HEK293 (cell line): ENCODE results near the gene IL17B.
A peak's percentile ranks its signal among the peaks of the same experiment; 100 is the strongest.

ENCODE experiments used
- CTCF ChIA-PET: fragments of 350-600 bp; formaldehyde crosslinking; extraction: SDS; loops from one replicate; lab custom pipeline; 2021; ENCODE audit warnings: antibody characterized with exemption; lab: Yijun Ruan, JAX
- POLR2A ChIA-PET: fragments of 300-600 bp; formaldehyde crosslinking; extraction: SDS; loops from one replicate; lab custom pipeline; 2020; ENCODE audit warnings: antibody characterized with exemption, inconsistent platforms; lab: Yijun Ruan, JAX
- H3K27ac ChIP-seq: fragments of 200-500 bp; sonication (Bioruptor generic); 2 replicates; pipeline ENCODE4 v1.5.1; 2014; ENCODE audit warnings: low read depth, low read length, control low read depth, inconsistent platforms; ENCODE audit errors: extremely low read depth
- H3K36me3 ChIP-seq, 2 experiments: fragments of 200-500 bp in 1 of 2; sonication (Bioruptor generic) in 1 of 2; 1 replicate in 1 of 2; 2 replicates in 1 of 2; pipeline ENCODE4 v1.5.1; 2014 to 2017; ENCODE audit warnings: inconsistent platforms in 2 of 2, low read length in 2 of 2; ENCODE audit not compliant: control insufficient read depth in 2 of 2, insufficient read depth in 1 of 2
- H3K4me1 ChIP-seq: fragments of 200-500 bp; sonication (Bioruptor generic); 2 replicates; pipeline ENCODE4 v1.5.1; 2014; ENCODE audit warnings: mild to moderate bottlenecking, low read length, inconsistent platforms; ENCODE audit not compliant: control insufficient read depth, insufficient read depth
- H3K4me3 ChIP-seq: 2 replicates; pipeline ENCODE4 v1.5.1; 2011; ENCODE audit warnings: low read depth, mild to moderate bottlenecking, control low read depth, low read length, moderate library complexity
- H3K9me3 ChIP-seq: fragments of 200-500 bp; sonication (Bioruptor generic); 2 replicates; pipeline ENCODE4 v1.5.1; 2014; ENCODE audit warnings: low read depth, low read length, inconsistent platforms; ENCODE audit not compliant: control insufficient read depth, insufficient read depth
- GLIS2 ChIP-seq: fragments of 450-650 bp; formaldehyde crosslinking; IDR thresholded peaks from 2 replicates; pipeline ENCODE4 v1.5.1; 2016; ENCODE audit warnings: missing biosample characterization, missing genetic modification characterization
- MYNN ChIP-seq: fragments of 450-650 bp; formaldehyde crosslinking; IDR thresholded peaks from 2 replicates; pipeline ENCODE4 v1.5.1; 2016; ENCODE audit warnings: missing biosample characterization, missing genetic modification characterization, borderline replicate concordance
- SP7 ChIP-seq: fragments of 450-650 bp; formaldehyde crosslinking; IDR thresholded peaks from 2 replicates; pipeline ENCODE4 v1.5.1; 2016; ENCODE audit warnings: missing biosample characterization, missing genetic modification characterization
- YY2 ChIP-seq: fragments of 450-650 bp; formaldehyde crosslinking; IDR thresholded peaks from 2 replicates; pipeline ENCODE4 v1.5.1; 2016; ENCODE audit warnings: missing biosample characterization, missing genetic modification characterization
- ZBTB17 ChIP-seq: fragments of 450-650 bp; formaldehyde crosslinking; IDR thresholded peaks from 2 replicates; pipeline ENCODE4 v1.5.1; 2016; ENCODE audit warnings: missing biosample characterization, missing genetic modification characterization
- ZFP3 ChIP-seq: fragments of 450-650 bp; formaldehyde crosslinking; IDR thresholded peaks from 2 replicates; pipeline ENCODE4 v1.5.1; 2016; ENCODE audit warnings: low read depth, missing biosample characterization, missing genetic modification characterization
- ZNF266 ChIP-seq: fragments of 450-650 bp; formaldehyde crosslinking; IDR thresholded peaks from 2 replicates; pipeline ENCODE4 v1.5.1; 2016; ENCODE audit warnings: missing biosample characterization, missing genetic modification characterization, low read depth
- ZNF335 ChIP-seq: fragments of 450-650 bp; formaldehyde crosslinking; conservative IDR thresholded peaks from 2 replicates; pipeline ENCODE4 v1.5.1; 2016; ENCODE audit warnings: missing biosample characterization, missing genetic modification characterization
- ZNF37A ChIP-seq: fragments of 450-650 bp; IDR thresholded peaks from 2 replicates; pipeline ENCODE4 v1.5.1; 2018; ENCODE audit warnings: missing biosample characterization, missing genetic modification characterization
- ZNF416 ChIP-seq: fragments of 450-650 bp; formaldehyde crosslinking; IDR thresholded peaks from 2 replicates; pipeline ENCODE4 v1.5.1; 2016; ENCODE audit warnings: missing biosample characterization, missing genetic modification characterization
- ZNF423 ChIP-seq: fragments of 450-650 bp; formaldehyde crosslinking; IDR thresholded peaks from 2 replicates; pipeline ENCODE4 v1.5.1; 2016; ENCODE audit warnings: missing biosample characterization, missing genetic modification characterization
- ZNF561 ChIP-seq: fragments of 450-650 bp; IDR thresholded peaks from 2 replicates; pipeline ENCODE4 v1.5.1; 2018; ENCODE audit warnings: missing biosample characterization, missing genetic modification characterization, borderline replicate concordance
- ZNF571 ChIP-seq: fragments of 450-650 bp; formaldehyde crosslinking; IDR thresholded peaks from 2 replicates; pipeline ENCODE4 v1.5.0; 2017; ENCODE audit warnings: missing biosample characterization, missing genetic modification characterization
- ZNF629 ChIP-seq: fragments of 450-650 bp; formaldehyde crosslinking; IDR thresholded peaks from 2 replicates; pipeline ENCODE4 v1.5.1; 2017; ENCODE audit warnings: missing biosample characterization, missing genetic modification characterization
- ZNF660 ChIP-seq: fragments of 450-650 bp; IDR thresholded peaks from 2 replicates; pipeline ENCODE4 v1.5.1; 2018; ENCODE audit warnings: missing biosample characterization, mild to moderate bottlenecking, missing genetic modification characterization
- ZNF747 ChIP-seq: fragments of 450-650 bp; formaldehyde crosslinking; IDR thresholded peaks from 2 replicates; pipeline ENCODE4 v1.5.1; 2016; ENCODE audit warnings: missing biosample characterization, missing genetic modification characterization
- ZSCAN30 ChIP-seq: fragments of 450-650 bp; IDR thresholded peaks from 2 replicates; pipeline ENCODE4 v1.5.1; 2018; ENCODE audit warnings: missing biosample characterization, mild to moderate bottlenecking, missing genetic modification characterization, moderate library complexity
- TF ChIP-seq, protein P1 (sequence below): sonication (generic); formaldehyde crosslinking; IDR thresholded peaks from 2 replicates; pipeline ENCODE4 v1.8.1; 2022; ENCODE audit warnings: mild to moderate bottlenecking, moderate library complexity, missing genetic modification reagents
- TF ChIP-seq, protein P2 (sequence below): fragments of 450-650 bp; formaldehyde crosslinking; IDR thresholded peaks from 2 replicates; pipeline ENCODE4 v1.5.1; 2017; ENCODE audit warnings: missing biosample characterization, missing genetic modification characterization
- TF ChIP-seq, protein P3 (sequence below): fragments of 450-650 bp; formaldehyde crosslinking; IDR thresholded peaks from 2 replicates; pipeline ENCODE4 v1.5.1; 2016; ENCODE audit warnings: missing biosample characterization, missing genetic modification characterization
- TF ChIP-seq, protein P4 (sequence below): fragments of 450-650 bp; formaldehyde crosslinking; IDR thresholded peaks from 2 replicates; pipeline ENCODE4 v1.5.1; 2016; ENCODE audit warnings: missing biosample characterization, missing genetic modification characterization
- TF ChIP-seq, protein P5 (sequence below): fragments of 450-650 bp; formaldehyde crosslinking; IDR thresholded peaks from 2 replicates; pipeline ENCODE4 v1.5.1; 2016; ENCODE audit warnings: missing biosample characterization, missing genetic modification characterization

Gene IL17B

DNA sequence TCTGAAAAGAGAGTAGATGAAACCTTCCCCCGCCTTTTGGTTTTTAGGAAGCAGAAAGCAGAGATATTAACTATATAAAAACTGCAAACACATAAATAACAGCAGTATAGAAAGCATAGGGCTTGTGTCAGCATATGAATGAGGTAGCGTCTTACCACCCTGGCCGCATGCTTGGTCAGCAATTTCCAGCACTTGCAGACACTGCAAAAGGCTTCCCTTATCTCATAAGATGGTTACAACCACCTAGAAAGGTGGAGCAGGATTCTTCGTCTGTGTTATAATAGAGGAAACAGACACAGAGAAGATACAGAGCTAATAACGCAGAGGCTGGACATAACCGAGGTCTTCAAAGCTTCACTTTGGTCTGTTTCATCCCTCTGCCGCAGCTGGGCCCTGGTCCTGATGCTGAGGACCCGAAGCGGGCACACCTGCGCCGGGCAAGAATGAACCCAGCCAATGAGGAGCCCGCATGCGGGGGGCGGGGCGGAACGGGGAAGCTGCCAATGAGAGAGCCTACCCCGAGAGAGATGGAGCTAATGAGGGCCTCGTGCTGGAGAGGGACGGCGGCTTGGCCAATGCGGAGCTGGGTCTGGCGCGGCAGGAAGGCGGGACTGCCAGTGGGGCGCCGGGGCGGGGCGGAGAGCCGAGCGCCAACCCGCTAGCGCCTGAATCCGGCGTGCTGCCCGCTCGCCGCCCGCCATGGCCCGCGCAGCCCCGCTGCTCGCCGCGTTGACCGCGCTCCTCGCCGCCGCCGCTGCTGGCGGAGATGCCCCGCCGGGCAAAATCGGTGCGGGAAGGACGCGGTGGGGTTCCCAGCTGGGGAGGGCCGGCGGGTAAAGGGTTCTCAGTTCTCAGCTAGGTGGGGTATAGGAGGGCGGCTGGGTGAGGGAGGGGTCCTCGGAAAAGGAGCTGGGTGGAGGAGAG, 21.5 kb downstream of the IL17B start, which contains the start of gene PCYOX1L:
Gene PCYOX1L, plus strand, starts transcription at position 677 of the 924 bp plus-strand sequence. Its CDS starts 23 bp downstream, at position 700.
- Histone ChIP-seq H3K4me1 (no peaks in the 10 kb centered on the region), H3K27ac (peak within 1 kb of the TSS; percentile 61; the same call in 1 of the 2 replicates), H3K4me3 (peak within 1 kb of the TSS; percentile 78), H3K36me3 (peaks cover 12 to 34% of the 10 kb centered on the region in 2 experiments), H3K9me3 (no peaks in the 10 kb centered on the region)
- ChIA-PET CTCF (interaction anchor here (0.6 to 1.8 kb wide), 11 partner anchors 9 to 216 kb away, joined by 3 to 21 read pairs (median 5); partner anchors contain the start of genes ABLIM3, AFAP1L1 and GRPEL2), POLR2A (interaction anchor here (0.6 to 5.6 kb wide), 11 partner anchors 8 to 194 kb away, joined by 3 to 77 read pairs (median 6); partner anchors contain the start of genes CSNK1A1 and GRPEL2)
- 0 out of 2 replicates have a peak, but pooled peaks have one; percentile 12 for TF ChIP-seq ZNF629 (tag by site-specific recombination)
- peak; percentile 41 for TF ChIP-seq ZNF660 (tag by site-specific recombination)
- TF ChIP-seq, protein P1, sequence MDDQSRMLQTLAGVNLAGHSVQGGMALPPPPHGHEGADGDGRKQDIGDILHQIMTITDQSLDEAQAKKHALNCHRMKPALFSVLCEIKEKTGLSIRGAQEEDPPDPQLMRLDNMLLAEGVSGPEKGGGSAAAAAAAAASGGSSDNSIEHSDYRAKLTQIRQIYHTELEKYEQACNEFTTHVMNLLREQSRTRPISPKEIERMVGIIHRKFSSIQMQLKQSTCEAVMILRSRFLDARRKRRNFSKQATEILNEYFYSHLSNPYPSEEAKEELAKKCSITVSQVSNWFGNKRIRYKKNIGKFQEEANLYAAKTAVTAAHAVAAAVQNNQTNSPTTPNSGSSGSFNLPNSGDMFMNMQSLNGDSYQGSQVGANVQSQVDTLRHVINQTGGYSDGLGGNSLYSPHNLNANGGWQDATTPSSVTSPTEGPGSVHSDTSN (CRISPR knock-in tag) = peak; percentile 87
- TF ChIP-seq ZNF423 (tag by site-specific recombination) = no peak
- TF ChIP-seq ZBTB17 (tag by site-specific recombination) = peak; percentile 71
- 0 out of 2 replicates have a peak, but pooled peaks have one; percentile 22 for TF ChIP-seq YY2 (tag by site-specific recombination)
- TF ChIP-seq MYNN = no peak
- TF ChIP-seq, protein P2, sequence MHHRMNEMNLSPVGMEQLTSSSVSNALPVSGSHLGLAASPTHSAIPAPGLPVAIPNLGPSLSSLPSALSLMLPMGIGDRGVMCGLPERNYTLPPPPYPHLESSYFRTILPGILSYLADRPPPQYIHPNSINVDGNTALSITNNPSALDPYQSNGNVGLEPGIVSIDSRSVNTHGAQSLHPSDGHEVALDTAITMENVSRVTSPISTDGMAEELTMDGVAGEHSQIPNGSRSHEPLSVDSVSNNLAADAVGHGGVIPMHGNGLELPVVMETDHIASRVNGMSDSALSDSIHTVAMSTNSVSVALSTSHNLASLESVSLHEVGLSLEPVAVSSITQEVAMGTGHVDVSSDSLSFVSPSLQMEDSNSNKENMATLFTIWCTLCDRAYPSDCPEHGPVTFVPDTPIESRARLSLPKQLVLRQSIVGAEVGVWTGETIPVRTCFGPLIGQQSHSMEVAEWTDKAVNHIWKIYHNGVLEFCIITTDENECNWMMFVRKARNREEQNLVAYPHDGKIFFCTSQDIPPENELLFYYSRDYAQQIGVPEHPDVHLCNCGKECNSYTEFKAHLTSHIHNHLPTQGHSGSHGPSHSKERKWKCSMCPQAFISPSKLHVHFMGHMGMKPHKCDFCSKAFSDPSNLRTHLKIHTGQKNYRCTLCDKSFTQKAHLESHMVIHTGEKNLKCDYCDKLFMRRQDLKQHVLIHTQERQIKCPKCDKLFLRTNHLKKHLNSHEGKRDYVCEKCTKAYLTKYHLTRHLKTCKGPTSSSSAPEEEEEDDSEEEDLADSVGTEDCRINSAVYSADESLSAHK (tag by site-specific recombination) = 0 out of 2 replicates have a peak, but pooled peaks have one; percentile 23
- no peak for TF ChIP-seq ZNF747 (tag by site-specific recombination)
- peak; percentile 78 for TF ChIP-seq ZSCAN30 (tag by site-specific recombination)
- TF ChIP-seq ZNF335 (tag by site-specific recombination) = peak; percentile 94
- TF ChIP-seq, protein P3, sequence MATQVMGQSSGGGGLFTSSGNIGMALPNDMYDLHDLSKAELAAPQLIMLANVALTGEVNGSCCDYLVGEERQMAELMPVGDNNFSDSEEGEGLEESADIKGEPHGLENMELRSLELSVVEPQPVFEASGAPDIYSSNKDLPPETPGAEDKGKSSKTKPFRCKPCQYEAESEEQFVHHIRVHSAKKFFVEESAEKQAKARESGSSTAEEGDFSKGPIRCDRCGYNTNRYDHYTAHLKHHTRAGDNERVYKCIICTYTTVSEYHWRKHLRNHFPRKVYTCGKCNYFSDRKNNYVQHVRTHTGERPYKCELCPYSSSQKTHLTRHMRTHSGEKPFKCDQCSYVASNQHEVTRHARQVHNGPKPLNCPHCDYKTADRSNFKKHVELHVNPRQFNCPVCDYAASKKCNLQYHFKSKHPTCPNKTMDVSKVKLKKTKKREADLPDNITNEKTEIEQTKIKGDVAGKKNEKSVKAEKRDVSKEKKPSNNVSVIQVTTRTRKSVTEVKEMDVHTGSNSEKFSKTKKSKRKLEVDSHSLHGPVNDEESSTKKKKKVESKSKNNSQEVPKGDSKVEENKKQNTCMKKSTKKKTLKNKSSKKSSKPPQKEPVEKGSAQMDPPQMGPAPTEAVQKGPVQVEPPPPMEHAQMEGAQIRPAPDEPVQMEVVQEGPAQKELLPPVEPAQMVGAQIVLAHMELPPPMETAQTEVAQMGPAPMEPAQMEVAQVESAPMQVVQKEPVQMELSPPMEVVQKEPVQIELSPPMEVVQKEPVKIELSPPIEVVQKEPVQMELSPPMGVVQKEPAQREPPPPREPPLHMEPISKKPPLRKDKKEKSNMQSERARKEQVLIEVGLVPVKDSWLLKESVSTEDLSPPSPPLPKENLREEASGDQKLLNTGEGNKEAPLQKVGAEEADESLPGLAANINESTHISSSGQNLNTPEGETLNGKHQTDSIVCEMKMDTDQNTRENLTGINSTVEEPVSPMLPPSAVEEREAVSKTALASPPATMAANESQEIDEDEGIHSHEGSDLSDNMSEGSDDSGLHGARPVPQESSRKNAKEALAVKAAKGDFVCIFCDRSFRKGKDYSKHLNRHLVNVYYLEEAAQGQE = 0 out of 2 replicates have a peak, but pooled peaks have one; percentile 32
- TF ChIP-seq ZNF266 (tag by site-specific recombination) = no peak
- TF ChIP-seq, protein P4, sequence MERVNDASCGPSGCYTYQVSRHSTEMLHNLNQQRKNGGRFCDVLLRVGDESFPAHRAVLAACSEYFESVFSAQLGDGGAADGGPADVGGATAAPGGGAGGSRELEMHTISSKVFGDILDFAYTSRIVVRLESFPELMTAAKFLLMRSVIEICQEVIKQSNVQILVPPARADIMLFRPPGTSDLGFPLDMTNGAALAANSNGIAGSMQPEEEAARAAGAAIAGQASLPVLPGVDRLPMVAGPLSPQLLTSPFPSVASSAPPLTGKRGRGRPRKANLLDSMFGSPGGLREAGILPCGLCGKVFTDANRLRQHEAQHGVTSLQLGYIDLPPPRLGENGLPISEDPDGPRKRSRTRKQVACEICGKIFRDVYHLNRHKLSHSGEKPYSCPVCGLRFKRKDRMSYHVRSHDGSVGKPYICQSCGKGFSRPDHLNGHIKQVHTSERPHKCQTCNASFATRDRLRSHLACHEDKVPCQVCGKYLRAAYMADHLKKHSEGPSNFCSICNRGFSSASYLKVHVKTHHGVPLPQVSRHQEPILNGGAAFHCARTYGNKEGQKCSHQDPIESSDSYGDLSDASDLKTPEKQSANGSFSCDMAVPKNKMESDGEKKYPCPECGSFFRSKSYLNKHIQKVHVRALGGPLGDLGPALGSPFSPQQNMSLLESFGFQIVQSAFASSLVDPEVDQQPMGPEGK = peak; percentile 66; the same call in 1 of the 2 replicates
- TF ChIP-seq SP7 (tag by site-specific recombination) = 0 out of 2 replicates have a peak, but pooled peaks have one; percentile 9
- TF ChIP-seq ZNF37A (tag by site-specific recombination) = no peak
- no peak for TF ChIP-seq ZNF571 (tag by site-specific recombination)
- no peak for TF ChIP-seq ZNF416 (tag by site-specific recombination)
- TF ChIP-seq ZNF561 (tag by site-specific recombination) = peak; percentile 71; the same call in 1 of the 2 replicates
- peak; percentile 80 for TF ChIP-seq GLIS2 (tag by site-specific recombination)
- TF ChIP-seq, protein P5, sequence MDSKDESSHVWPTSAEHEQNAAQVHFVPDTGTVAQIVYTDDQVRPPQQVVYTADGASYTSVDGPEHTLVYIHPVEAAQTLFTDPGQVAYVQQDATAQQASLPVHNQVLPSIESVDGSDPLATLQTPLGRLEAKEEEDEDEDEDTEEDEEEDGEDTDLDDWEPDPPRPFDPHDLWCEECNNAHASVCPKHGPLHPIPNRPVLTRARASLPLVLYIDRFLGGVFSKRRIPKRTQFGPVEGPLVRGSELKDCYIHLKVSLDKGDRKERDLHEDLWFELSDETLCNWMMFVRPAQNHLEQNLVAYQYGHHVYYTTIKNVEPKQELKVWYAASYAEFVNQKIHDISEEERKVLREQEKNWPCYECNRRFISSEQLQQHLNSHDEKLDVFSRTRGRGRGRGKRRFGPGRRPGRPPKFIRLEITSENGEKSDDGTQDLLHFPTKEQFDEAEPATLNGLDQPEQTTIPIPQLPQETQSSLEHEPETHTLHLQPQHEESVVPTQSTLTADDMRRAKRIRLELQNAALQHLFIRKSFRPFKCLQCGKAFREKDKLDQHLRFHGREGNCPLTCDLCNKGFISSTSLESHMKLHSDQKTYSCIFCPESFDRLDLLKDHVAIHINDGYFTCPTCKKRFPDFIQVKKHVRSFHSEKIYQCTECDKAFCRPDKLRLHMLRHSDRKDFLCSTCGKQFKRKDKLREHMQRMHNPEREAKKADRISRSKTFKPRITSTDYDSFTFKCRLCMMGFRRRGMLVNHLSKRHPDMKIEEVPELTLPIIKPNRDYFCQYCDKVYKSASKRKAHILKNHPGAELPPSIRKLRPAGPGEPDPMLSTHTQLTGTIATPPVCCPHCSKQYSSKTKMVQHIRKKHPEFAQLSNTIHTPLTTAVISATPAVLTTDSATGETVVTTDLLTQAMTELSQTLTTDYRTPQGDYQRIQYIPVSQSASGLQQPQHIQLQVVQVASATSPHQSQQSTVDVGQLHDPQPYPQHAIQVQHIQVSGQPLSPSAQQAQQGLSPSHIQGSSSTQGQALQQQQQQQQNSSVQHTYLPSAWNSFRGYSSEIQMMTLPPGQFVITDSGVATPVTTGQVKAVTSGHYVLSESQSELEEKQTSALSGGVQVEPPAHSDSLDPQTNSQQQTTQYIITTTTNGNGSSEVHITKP = peak; percentile 100
- no peak for TF ChIP-seq ZFP3 (tag by site-specific recombination)
